K562 treated with DMSO at 1 percent for 24 hours (cell line): ENCODE data around the gene APPL2. TPM values are rescaled to one million over a fixed set of nuclear protein-coding genes. Genes with fewer than 3 reads are reported as not detected.

Experiments used
- total RNA-seq: library from RNA; unstranded; fragments of 300-600 nt; gene quantifications from 2 replicates; pipeline ENCODE4 v1.2.3, GENCODE V29; 2022; ENCODE audit warnings: low read depth; ENCODE audit not compliant: insufficient read depth

APPL2 gene
- 7.1 and 9.0 TPM in 2 replicates for total RNA-seq

DNA sequence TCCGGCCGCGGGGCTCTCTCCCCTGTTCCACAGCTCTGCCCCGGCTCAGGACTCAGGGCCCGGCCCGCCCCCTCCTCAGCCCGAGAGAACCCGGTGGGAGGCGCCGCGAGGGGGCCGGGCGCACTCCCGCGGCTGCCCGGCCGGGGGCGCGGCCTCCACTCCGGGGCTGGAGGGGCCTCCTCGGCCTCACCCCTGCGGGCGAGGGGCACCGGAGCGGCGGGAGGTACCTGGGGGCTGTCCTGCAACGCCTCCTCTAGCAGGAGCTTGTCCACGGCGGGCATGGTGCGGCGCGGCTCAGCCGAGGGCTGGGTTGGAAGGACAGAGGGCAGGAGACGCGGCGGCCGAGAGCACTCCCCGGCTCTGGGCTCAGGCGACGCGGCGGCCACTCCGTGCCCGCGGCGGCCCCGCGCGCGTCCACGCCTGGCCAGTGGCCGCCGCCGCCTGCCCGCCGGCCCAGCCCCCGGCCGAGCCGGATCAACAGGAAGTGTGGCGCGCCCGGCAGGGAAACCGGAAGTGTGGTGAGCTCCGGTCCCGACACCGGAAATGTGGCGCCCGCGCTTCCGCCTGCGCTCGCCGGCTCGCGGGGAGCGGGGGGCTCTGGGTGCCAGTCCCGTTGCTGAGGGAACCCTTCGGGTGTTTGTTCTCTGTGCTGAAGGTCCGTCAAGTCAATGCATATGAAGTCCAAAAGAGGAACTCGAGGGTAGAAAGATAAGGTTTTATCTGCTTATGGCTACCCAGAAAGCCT lies at the start of gene APPL2:
APPL2 (minus strand) TSS at position 443 of the 745 bp plus-strand sequence; CDS start at position 281, 162 bp downstream.

Other genes with a start within 250 kb of the APPL2 start
- gene NOPCHAP1, start 249.9 kb downstream of the APPL2 start, total RNA-seq: 6.4 and 7.5 TPM in 2 replicates
- 11.3 and 11.6 TPM in 2 replicates for gene ALDH1L2, start 151.7 kb downstream of the APPL2 start, total RNA-seq
- gene WASHC4, start 128.4 kb downstream of the APPL2 start, total RNA-seq: 8.9 and 11.1 TPM in 2 replicates
- gene C12orf75, start 94.5 kb upstream of the APPL2 start, total RNA-seq: 1.2 and 1.7 TPM in 2 replicates